ENCODE data around the gene TMEM41B. TPM values are rescaled to one million over a fixed set of nuclear protein-coding genes. Genes with fewer than 3 reads are reported as not detected.
A peak's percentile ranks its signal among the peaks of the same experiment; 100 is the strongest.

Gene TMEM41B
- total and polyA plus RNA-seq, 3 experiments from 2014 or later = 11.3 to 24.9 (median 21.1) TPM

- Mint-ChIP-seq H3K4me1 (peaks cover 25 to 36% (median 30%) of the 10 kb centered on the region in 3 donors), H3K27ac (no peak overlapping the region), H3K4me3 (peak overlapping the region in 1 of 7 donors; percentile 58), H3K27me3 (peaks cover 10 to 33% of the 10 kb centered on the region in 2 donors), H3K9me3 (no peaks in the 10 kb centered on the region), H3K36me3 (peaks cover 0 to 16% (median 1%) of the 10 kb centered on the region in 3 donors)
- no peak for DNase-seq
- ChIA-PET POLR2A (no interaction called here), CTCF (interaction anchor here (0.9 kb wide), 1 partner anchor 49 kb away, joined by 3 read pairs; no protein-coding TSS in a partner anchor)
- Histone ChIP-seq H3K36me3 (ENCODE audit: insufficient read depth, low read length) (no peaks in the 10 kb centered on the region), H3K9me3 (ENCODE audit: low read length) (no peaks in the 10 kb centered on the region), H3K27ac (ENCODE audit: low read depth, low read length) (no peak overlapping the region), H3K4me1 (ENCODE audit: insufficient read depth, low read length) (peaks cover 16% of the 10 kb centered on the region), H3K4me3 (ENCODE audit: low read length) (no peak overlapping the region), H3K27me3 (ENCODE audit: insufficient read depth, low read length, poor library complexity, severe bottlenecking) (no peaks in the 10 kb centered on the region)
Measured at GRCh38 chr11:9316334-9316733, 1.9 kb upstream of the TMEM41B start.

DNA sequence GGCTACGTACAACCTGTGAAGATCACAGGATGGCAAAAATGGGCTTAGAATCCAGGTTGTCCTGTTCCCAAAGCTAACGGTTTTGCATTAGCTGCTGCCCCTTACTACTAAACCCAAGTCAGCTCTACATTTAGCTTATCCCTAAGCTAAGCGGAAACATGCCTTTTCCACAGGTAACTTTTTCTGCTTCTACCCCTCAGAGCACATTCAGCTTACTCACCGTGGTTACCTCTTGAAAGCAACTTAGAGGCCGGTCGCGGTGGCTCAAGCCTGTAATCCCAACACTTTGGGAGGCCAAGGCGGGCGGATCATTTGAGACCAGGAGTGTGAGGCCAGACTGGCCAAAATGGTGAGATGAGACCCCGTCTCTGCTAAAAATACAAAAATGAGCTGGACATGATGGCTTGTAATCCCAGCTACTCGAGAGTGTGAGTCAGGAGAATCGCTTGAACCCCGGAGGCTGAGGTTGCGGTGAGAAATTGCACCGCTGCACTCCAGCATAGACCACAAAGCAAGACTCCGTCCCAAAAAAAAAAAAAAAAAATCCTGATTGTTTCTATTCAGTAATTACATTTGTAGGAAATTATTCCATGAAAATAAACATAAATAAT lies 790 bp upstream of the TMEM41B start:
- peak overlapping the region; percentile 96 to 100 (median 99) for H3K4me3 Mint-ChIP-seq
- Histone ChIP-seq H3K27ac (ENCODE audit: low read depth, low read length) (peak overlapping the region; percentile 80), H3K9me3 (ENCODE audit: low read length) (no peaks in the 10 kb centered on the region), H3K36me3 (ENCODE audit: insufficient read depth, low read length) (no peaks in the 10 kb centered on the region), H3K27me3 (ENCODE audit: insufficient read depth, low read length, poor library complexity, severe bottlenecking) (no peaks in the 10 kb centered on the region), H3K4me1 (ENCODE audit: insufficient read depth, low read length) (peaks cover 16% of the 10 kb centered on the region), H3K4me3 (ENCODE audit: low read length) (peak overlapping the region; percentile 89)
- H3K27me3 Mint-ChIP-seq = peaks cover 10 to 27% of the 10 kb centered on the region in 2 donors
- H3K36me3 Mint-ChIP-seq = peaks cover 0 to 20% (median 0%) of the 10 kb centered on the region in 3 donors
- POLR2A ChIA-PET = interaction anchor here (0.5 to 1.9 kb wide), 8 partner anchors 13 to 355 kb away, joined by 3 to 9 read pairs (median 4); partner anchors contain the start of gene ZNF143
- peak overlapping the region; percentile 86 to 100 (median 97) for H3K27ac Mint-ChIP-seq
- H3K9me3 Mint-ChIP-seq = no peaks in the 10 kb centered on the region
- no peak for DNase-seq
- H3K4me1 Mint-ChIP-seq = peaks cover 33 to 47% (median 39%) of the 10 kb centered on the region in 3 donors
- CTCF ChIA-PET = interaction anchor here (0.7 to 1.0 kb wide), 2 partner anchors 47 to 298 kb away, joined by 3 to 4 read pairs; no protein-coding TSS in a partner anchor

GRCh38 chr11:9313648-9314290 lies 624 bp downstream of the TMEM41B start:
- CTCF ChIA-PET = interaction anchor here (1.1 to 1.6 kb wide), 5 partner anchors 12 to 193 kb away, joined by 3 to 8 read pairs (median 4); partner anchors contain the start of genes DENND5A and IPO7
- peaks cover 16% of the 10 kb centered on the region for H3K4me1 ChIP-seq (ENCODE audit: insufficient read depth, low read length)
- Mint-ChIP-seq H3K36me3 (peaks cover 0 to 20% (median 0%) of the 10 kb centered on the region in 3 donors), H3K4me3 (peak overlapping the region; percentile 96 to 100 (median 99)), H3K27ac (peak overlapping the region; percentile 86 to 100 (median 98)), H3K27me3 (peaks cover 8 to 16% of the 10 kb centered on the region in 2 donors), H3K9me3 (no peaks in the 10 kb centered on the region), H3K4me1 (peaks cover 37 to 56% (median 47%) of the 10 kb centered on the region in 3 donors)
- H3K4me3 ChIP-seq (ENCODE audit: low read length) = peak overlapping the region; percentile 89
- DNase-seq = peak in 1 of 5 donors; percentile 7
- H3K9me3 ChIP-seq (ENCODE audit: low read length) = no peaks in the 10 kb centered on the region
- H3K27ac ChIP-seq (ENCODE audit: low read depth, low read length) = peak overlapping the region; percentile 94
- POLR2A ChIA-PET = interaction anchor here (0.5 to 2.0 kb wide), 13 partner anchors 12 to 349 kb away, joined by 3 to 23 read pairs (median 5); partner anchors contain the start of genes IPO7, WEE1 and ZNF143
- H3K36me3 ChIP-seq (ENCODE audit: insufficient read depth, low read length) = no peaks in the 10 kb centered on the region
- no peaks in the 10 kb centered on the region for H3K27me3 ChIP-seq (ENCODE audit: insufficient read depth, low read length, poor library complexity, severe bottlenecking)

GRCh38 chr11:9310485-9311090 lies 3.8 kb downstream of the TMEM41B start:
- no peaks in the 10 kb centered on the region for H3K27me3 ChIP-seq (ENCODE audit: insufficient read depth, low read length, poor library complexity, severe bottlenecking)
- Mint-ChIP-seq H3K9me3 (no peaks in the 10 kb centered on the region), H3K4me1 (peaks cover 48 to 72% (median 60%) of the 10 kb centered on the region in 3 donors), H3K27me3 (peaks cover 0 to 2% of the 10 kb centered on the region in 2 donors), H3K27ac (peak overlapping the region in 2 of 8 donors; percentile 18 to 53), H3K36me3 (peaks cover 0 to 25% (median 5%) of the 10 kb centered on the region in 3 donors), H3K4me3 (peak overlapping the region in 4 of 7 donors; percentile 3 to 39 (median 22))
- H3K36me3 ChIP-seq (ENCODE audit: insufficient read depth, low read length) = no peaks in the 10 kb centered on the region
- ChIA-PET CTCF (interaction anchor here (0.6 kb wide), 2 partner anchors 44 to 94 kb away, joined by 3 read pairs; no protein-coding TSS in a partner anchor), POLR2A (interaction anchor here (0.6 to 1.1 kb wide), 2 partner anchors 54 to 94 kb away, joined by 3 to 5 read pairs; no protein-coding TSS in a partner anchor)
- peaks cover 16% of the 10 kb centered on the region for H3K4me1 ChIP-seq (ENCODE audit: insufficient read depth, low read length)
- no peak overlapping the region for H3K4me3 ChIP-seq (ENCODE audit: low read length)
- H3K27ac ChIP-seq (ENCODE audit: low read depth, low read length) = no peak overlapping the region
- no peak for DNase-seq
- H3K9me3 ChIP-seq (ENCODE audit: low read length) = no peaks in the 10 kb centered on the region

GRCh38 chr11:9304178-9304577 lies 10.2 kb downstream of the TMEM41B start:
- no peak overlapping the region for H3K4me3 Mint-ChIP-seq
- peaks cover 0 to 10% (median 5%) of the 10 kb centered on the region in 3 donors for H3K36me3 Mint-ChIP-seq
- H3K27ac Mint-ChIP-seq = no peak overlapping the region
- peaks cover 20 to 35% (median 24%) of the 10 kb centered on the region in 3 donors for H3K4me1 Mint-ChIP-seq
- H3K9me3 Mint-ChIP-seq = no peaks in the 10 kb centered on the region
- H3K27me3 ChIP-seq (ENCODE audit: insufficient read depth, low read length, poor library complexity, severe bottlenecking) = no peaks in the 10 kb centered on the region
- no peak for DNase-seq
- no peak overlapping the region for H3K4me3 ChIP-seq (ENCODE audit: low read length)
- H3K4me1 ChIP-seq (ENCODE audit: insufficient read depth, low read length) = no peaks in the 10 kb centered on the region
- no peaks in the 10 kb centered on the region for H3K27me3 Mint-ChIP-seq
- no peaks in the 10 kb centered on the region for H3K36me3 ChIP-seq (ENCODE audit: insufficient read depth, low read length)
- H3K9me3 ChIP-seq (ENCODE audit: low read length) = no peaks in the 10 kb centered on the region
- no peak overlapping the region for H3K27ac ChIP-seq (ENCODE audit: low read depth, low read length)
- ChIA-PET CTCF (interaction anchor here (1.4 kb wide), 1 partner anchor 21 kb away, joined by 3 read pairs; no protein-coding TSS in a partner anchor), POLR2A (no interaction called here)

GRCh38 chr11:9302448-9302847 lies 11.9 kb downstream of the TMEM41B start:
- H3K9me3 ChIP-seq (ENCODE audit: low read length) = no peaks in the 10 kb centered on the region
- Mint-ChIP-seq H3K4me3 (no peak overlapping the region), H3K27me3 (no peaks in the 10 kb centered on the region), H3K9me3 (no peaks in the 10 kb centered on the region), H3K27ac (peak overlapping the region in 1 of 8 donors; percentile 14), H3K4me1 (peaks cover 12 to 25% (median 13%) of the 10 kb centered on the region in 3 donors), H3K36me3 (peaks cover 0 to 17% (median 0%) of the 10 kb centered on the region in 3 donors)
- H3K4me1 ChIP-seq (ENCODE audit: insufficient read depth, low read length) = no peaks in the 10 kb centered on the region
- H3K27me3 ChIP-seq (ENCODE audit: insufficient read depth, low read length, poor library complexity, severe bottlenecking) = no peaks in the 10 kb centered on the region
- H3K36me3 ChIP-seq (ENCODE audit: insufficient read depth, low read length) = no peaks in the 10 kb centered on the region
- ChIA-PET POLR2A (interaction anchor here (2.0 kb wide), 1 partner anchor 11 kb away, joined by 7 read pairs; the partner anchor contains the start of gene TMEM41B), CTCF (interaction anchor here (1.1 kb wide), 1 partner anchor 11 kb away, joined by 3 read pairs; no protein-coding TSS in a partner anchor)
- no peak for DNase-seq
- H3K4me3 ChIP-seq (ENCODE audit: low read length) = no peak overlapping the region
- no peak overlapping the region for H3K27ac ChIP-seq (ENCODE audit: low read depth, low read length)

DNA sequence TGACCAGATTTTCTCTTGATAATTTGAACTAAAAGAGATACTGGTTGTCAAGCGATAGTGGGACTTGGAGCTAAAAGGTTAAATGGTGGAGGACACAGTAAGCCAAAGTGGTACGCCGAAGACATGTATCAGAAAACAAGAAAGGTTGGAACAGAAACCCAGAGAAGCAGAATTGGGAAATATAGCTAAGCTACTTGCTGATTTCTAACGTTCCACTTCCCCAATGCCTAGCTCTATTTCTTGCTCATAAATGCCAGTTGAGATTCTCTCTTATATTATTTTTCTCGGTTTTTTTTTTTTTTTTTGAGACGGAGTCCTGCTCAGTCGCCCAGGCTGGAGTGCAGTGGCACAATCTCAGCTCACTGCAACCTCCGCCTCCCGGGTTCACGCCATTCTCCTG lies 12.7 kb downstream of the TMEM41B start:
- no peak overlapping the region for H3K4me3 ChIP-seq (ENCODE audit: low read length)
- Mint-ChIP-seq H3K9me3 (no peaks in the 10 kb centered on the region), H3K27ac (no peak overlapping the region), H3K36me3 (peaks cover 0 to 20% (median 0%) of the 10 kb centered on the region in 3 donors), H3K27me3 (no peaks in the 10 kb centered on the region), H3K4me3 (no peak overlapping the region), H3K4me1 (peaks cover 8 to 21% (median 8%) of the 10 kb centered on the region in 3 donors)
- H3K36me3 ChIP-seq (ENCODE audit: insufficient read depth, low read length) = no peaks in the 10 kb centered on the region
- H3K9me3 ChIP-seq (ENCODE audit: low read length) = no peaks in the 10 kb centered on the region
- POLR2A ChIA-PET = interaction anchor here (0.6 to 2.0 kb wide), 3 partner anchors 12 to 91 kb away, joined by 3 to 7 read pairs (median 6); partner anchors contain the start of gene TMEM41B
- no peaks in the 10 kb centered on the region for H3K27me3 ChIP-seq (ENCODE audit: insufficient read depth, low read length, poor library complexity, severe bottlenecking)
- CTCF ChIA-PET = interaction anchor here (1.1 kb wide), 1 partner anchor 12 kb away, joined by 3 read pairs; no protein-coding TSS in a partner anchor
- DNase-seq = no peak
- H3K4me1 ChIP-seq (ENCODE audit: insufficient read depth, low read length) = no peaks in the 10 kb centered on the region
- no peak overlapping the region for H3K27ac ChIP-seq (ENCODE audit: low read depth, low read length)

All from CD8-positive, alpha-beta memory T cell (primary cell).